ENCODE measurements around the gene LDLRAP1. TPM values are rescaled to one million over a fixed set of nuclear protein-coding genes. Genes with fewer than 3 reads are reported as not detected.

LDLRAP1 gene
- total and polyA plus RNA-seq, 9 of the 15 experiments (the other 6 are each of a cell fraction or from before 2014, with no cell fraction given), result 0.56 to 29.6 (median 16.2) TPM

DNA sequence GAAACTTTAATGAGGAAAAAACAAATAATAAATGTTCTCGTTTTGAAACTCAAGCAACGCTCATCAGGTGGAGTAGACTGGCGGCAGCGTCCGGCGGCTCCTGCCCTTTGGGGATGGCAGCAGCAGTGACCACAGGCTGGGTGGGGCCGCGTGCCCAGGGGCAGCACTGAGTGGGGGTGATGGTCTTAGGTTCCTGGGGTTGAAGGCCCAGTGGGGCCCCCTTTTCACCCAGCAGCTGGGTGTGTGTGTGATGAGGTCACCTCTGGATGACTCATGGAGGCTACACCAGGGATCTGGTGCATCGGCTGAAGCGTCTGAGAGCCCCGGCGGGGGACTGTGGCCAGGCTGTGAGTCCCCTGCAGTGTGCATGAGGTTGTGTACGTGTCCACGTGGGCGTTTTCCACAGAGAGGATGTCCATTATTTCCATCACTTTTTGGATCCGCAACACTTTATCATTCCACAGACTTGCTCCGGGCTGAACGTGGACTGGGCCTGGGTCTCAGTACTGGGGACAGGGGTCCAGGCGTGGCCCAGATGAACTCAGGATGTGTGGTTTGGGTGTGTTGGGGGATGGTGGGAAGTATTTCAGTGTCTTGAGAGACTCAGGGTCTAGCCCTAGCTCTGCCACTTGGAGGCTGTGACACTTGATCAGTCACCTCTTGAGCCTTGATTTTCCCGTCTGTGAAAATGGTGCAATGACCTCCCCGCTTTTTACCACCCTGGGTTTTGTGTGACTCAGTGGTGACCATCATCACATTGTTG lies 25.6 kb downstream of the LDLRAP1 start (continued):
- TF ChIP-seq, protein P1, sequence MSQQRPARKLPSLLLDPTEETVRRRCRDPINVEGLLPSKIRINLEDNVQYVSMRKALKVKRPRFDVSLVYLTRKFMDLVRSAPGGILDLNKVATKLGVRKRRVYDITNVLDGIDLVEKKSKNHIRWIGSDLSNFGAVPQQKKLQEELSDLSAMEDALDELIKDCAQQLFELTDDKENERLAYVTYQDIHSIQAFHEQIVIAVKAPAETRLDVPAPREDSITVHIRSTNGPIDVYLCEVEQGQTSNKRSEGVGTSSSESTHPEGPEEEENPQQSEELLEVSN (IDR thresholded peaks at IDR 0.05; ENCODE audit: borderline replicate concordance in 1 of 2, extremely low read depth in 1 of 2, insufficient read depth in 1 of 2, insufficient read length in 1 of 2, low read depth in 1 of 2, low read length in 1 of 2, poor library complexity in 1 of 2, severe bottlenecking in 1 of 2), result peak in 1 of 2 experiments; percentile 41
- no peak for TF ChIP-seq ZKSCAN8 (CRISPR knock-in tag; IDR thresholded peaks at IDR 0.05)
- no peak for TF ChIP-seq SRSF9 (IDR thresholded peaks at IDR 0.05; ENCODE audit: borderline replicate concordance, low read depth, low read length)
- TF ChIP-seq, protein P2, sequence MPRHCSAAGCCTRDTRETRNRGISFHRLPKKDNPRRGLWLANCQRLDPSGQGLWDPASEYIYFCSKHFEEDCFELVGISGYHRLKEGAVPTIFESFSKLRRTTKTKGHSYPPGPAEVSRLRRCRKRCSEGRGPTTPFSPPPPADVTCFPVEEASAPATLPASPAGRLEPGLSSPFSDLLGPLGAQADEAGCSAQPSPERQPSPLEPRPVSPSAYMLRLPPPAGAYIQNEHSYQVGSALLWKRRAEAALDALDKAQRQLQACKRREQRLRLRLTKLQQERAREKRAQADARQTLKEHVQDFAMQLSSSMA (CRISPR knock-in tag; IDR thresholded peaks at IDR 0.05), result no peak
- no peak for TF ChIP-seq FOXJ2 (tag; IDR thresholded peaks at IDR 0.05)
- no peak for TF ChIP-seq SETDB1 (IDR thresholded peaks at IDR 0.05; ENCODE audit: low read length)
- no peak for TF ChIP-seq ZC3H8 (IDR thresholded peaks at IDR 0.05)
- TF ChIP-seq SMARCA4 (IDR thresholded peaks at IDR 0.05), result peak; percentile 87
- TF ChIP-seq, protein P3, sequence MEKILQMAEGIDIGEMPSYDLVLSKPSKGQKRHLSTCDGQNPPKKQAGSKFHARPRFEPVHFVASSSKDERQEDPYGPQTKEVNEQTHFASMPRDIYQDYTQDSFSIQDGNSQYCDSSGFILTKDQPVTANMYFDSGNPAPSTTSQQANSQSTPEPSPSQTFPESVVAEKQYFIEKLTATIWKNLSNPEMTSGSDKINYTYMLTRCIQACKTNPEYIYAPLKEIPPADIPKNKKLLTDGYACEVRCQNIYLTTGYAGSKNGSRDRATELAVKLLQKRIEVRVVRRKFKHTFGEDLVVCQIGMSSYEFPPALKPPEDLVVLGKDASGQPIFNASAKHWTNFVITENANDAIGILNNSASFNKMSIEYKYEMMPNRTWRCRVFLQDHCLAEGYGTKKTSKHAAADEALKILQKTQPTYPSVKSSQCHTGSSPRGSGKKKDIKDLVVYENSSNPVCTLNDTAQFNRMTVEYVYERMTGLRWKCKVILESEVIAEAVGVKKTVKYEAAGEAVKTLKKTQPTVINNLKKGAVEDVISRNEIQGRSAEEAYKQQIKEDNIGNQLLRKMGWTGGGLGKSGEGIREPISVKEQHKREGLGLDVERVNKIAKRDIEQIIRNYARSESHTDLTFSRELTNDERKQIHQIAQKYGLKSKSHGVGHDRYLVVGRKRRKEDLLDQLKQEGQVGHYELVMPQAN (IDR thresholded peaks at IDR 0.05; ENCODE audit: borderline replicate concordance), result no peak
- no peak for TF ChIP-seq ZNF584 (CRISPR knock-in tag; IDR thresholded peaks at IDR 0.05; ENCODE audit: low read depth)
- TF ChIP-seq CTBP1 (IDR thresholded peaks at IDR 0.05; ENCODE audit: borderline replicate concordance), result peak; percentile 49; the same call in 1 of the 2 replicates
- no peak for TF ChIP-seq ZNF239 (CRISPR knock-in tag; IDR thresholded peaks at IDR 0.05)
- TF ChIP-seq MAFK (IDR thresholded peaks at IDR 0.05; ENCODE audit: low read length), result no peak
- TF ChIP-seq, protein P4, sequence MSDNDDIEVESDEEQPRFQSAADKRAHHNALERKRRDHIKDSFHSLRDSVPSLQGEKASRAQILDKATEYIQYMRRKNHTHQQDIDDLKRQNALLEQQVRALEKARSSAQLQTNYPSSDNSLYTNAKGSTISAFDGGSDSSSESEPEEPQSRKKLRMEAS (CRISPR knock-in tag; IDR thresholded peaks at IDR 0.05), result peak; percentile 76
- peak in 1 of 2 experiments; percentile 29; a peak in 1 of 4 replicates for TF ChIP-seq KDM1A (IDR thresholded peaks at IDR 0.05)
- no peak for TF ChIP-seq HNRNPUL1 (IDR thresholded peaks at IDR 0.05; ENCODE audit: low read length)
- no peak for TF ChIP-seq PRMT5 (CRISPR knock-in tag; IDR thresholded peaks at IDR 0.05)
- no peak for TF ChIP-seq HEY1 (CRISPR knock-in tag; IDR thresholded peaks at IDR 0.05; ENCODE audit: borderline replicate concordance)
- TF ChIP-seq, protein P5, sequence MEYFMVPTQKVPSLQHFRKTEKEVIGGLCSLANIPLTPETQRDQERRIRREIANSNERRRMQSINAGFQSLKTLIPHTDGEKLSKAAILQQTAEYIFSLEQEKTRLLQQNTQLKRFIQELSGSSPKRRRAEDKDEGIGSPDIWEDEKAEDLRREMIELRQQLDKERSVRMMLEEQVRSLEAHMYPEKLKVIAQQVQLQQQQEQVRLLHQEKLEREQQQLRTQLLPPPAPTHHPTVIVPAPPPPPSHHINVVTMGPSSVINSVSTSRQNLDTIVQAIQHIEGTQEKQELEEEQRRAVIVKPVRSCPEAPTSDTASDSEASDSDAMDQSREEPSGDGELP (CRISPR knock-in tag; IDR thresholded peaks at IDR 0.05; ENCODE audit: borderline replicate concordance), result peak; percentile 92
- TF ChIP-seq DPF2 (IDR thresholded peaks at IDR 0.05), result peak; percentile 84
- TF ChIP-seq TOE1 (IDR thresholded peaks at IDR 0.05; ENCODE audit: borderline replicate concordance), result no peak
- TF ChIP-seq TOE1 (CRISPR knock-in tag; IDR thresholded peaks at IDR 0.05; ENCODE audit: borderline replicate concordance, low read depth), result no peak
- TF ChIP-seq, protein P6, sequence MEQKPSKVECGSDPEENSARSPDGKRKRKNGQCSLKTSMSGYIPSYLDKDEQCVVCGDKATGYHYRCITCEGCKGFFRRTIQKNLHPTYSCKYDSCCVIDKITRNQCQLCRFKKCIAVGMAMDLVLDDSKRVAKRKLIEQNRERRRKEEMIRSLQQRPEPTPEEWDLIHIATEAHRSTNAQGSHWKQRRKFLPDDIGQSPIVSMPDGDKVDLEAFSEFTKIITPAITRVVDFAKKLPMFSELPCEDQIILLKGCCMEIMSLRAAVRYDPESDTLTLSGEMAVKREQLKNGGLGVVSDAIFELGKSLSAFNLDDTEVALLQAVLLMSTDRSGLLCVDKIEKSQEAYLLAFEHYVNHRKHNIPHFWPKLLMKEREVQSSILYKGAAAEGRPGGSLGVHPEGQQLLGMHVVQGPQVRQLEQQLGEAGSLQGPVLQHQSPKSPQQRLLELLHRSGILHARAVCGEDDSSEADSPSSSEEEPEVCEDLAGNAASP (IDR thresholded peaks at IDR 0.05), result no peak

Data from K562 (cell line).